H9 (cell line): ENCODE results near the gene PARG. TPM values are rescaled to one million over a fixed set of nuclear protein-coding genes. Genes with fewer than 3 reads are reported as not detected.
"Not testable (repeated sequence)": the region's sequence is repeated elsewhere in the genome, so short reads cannot be mapped to it uniquely, and the experiment has no call there.

Experiments used
- DNase-seq: peaks from one replicate; pipeline ENCODE4 v3.0.0-alpha.2; 2017
- H2AFZ ChIP-seq: one replicate; pipeline ENCODE4 v1.6.1; 2013; ENCODE audit warnings: mild to moderate bottlenecking, low read length, control low read depth, moderate library complexity
- H2AK5ac ChIP-seq: 2 replicates; pipeline ENCODE4 v1.6.1; 2013; ENCODE audit warnings: low read length, control low read depth, mixed read lengths; ENCODE audit not compliant: insufficient read length
- H2BK120ac ChIP-seq: one replicate; pipeline ENCODE4 v1.6.1; 2013; ENCODE audit warnings: low read depth, mild to moderate bottlenecking, low read length, control low read depth, inconsistent platforms; ENCODE audit not compliant: poor library complexity, severe bottlenecking
- H2BK12ac ChIP-seq: 2 replicates; pipeline ENCODE4 v1.6.1; 2013; ENCODE audit warnings: low read length, control low read depth, mixed read lengths, low read depth; ENCODE audit not compliant: insufficient read length
- H2BK15ac ChIP-seq: 2 replicates; pipeline ENCODE4 v1.6.1; 2013; ENCODE audit warnings: low read depth, low read length, control low read depth
- H2BK20ac ChIP-seq: one replicate; pipeline ENCODE4 v1.6.1; 2013; ENCODE audit warnings: low read depth, mild to moderate bottlenecking, low read length, control low read depth, inconsistent platforms; ENCODE audit not compliant: poor library complexity, severe bottlenecking
- H2BK5ac ChIP-seq: 2 replicates; pipeline ENCODE4 v1.6.1; 2013; ENCODE audit warnings: low read length, control low read depth, mixed read lengths; ENCODE audit not compliant: insufficient read length
- H3K14ac ChIP-seq: 2 replicates; pipeline ENCODE4 v1.6.1; 2013; ENCODE audit warnings: low read length, control low read depth; ENCODE audit not compliant: insufficient read depth
- H3K18ac ChIP-seq: 2 replicates; pipeline ENCODE4 v1.6.1; 2013; ENCODE audit warnings: low read depth, mild to moderate bottlenecking, mixed read lengths, low read length, control low read depth; ENCODE audit not compliant: insufficient read length
- H3K23ac ChIP-seq: 2 replicates; pipeline ENCODE4 v1.6.1; 2013; ENCODE audit warnings: low read length, control low read depth, mixed read lengths, low read depth; ENCODE audit not compliant: insufficient read length
- H3K23me2 ChIP-seq: 2 replicates; pipeline ENCODE4 v1.6.1; 2013; ENCODE audit warnings: low read depth, mild to moderate bottlenecking, mixed read lengths, low read length, control low read depth; ENCODE audit not compliant: insufficient read length, poor library complexity, severe bottlenecking
- H3K27ac ChIP-seq: 2 replicates; pipeline ENCODE4 v1.5.1; 2013; ENCODE audit warnings: low read length, control low read depth, mixed read lengths, low read depth; ENCODE audit not compliant: insufficient read length
- H3K27me3 ChIP-seq: 2 replicates; pipeline ENCODE4 v1.6.1; 2013; ENCODE audit warnings: low read length, control low read depth, inconsistent platforms; ENCODE audit not compliant: insufficient read depth
- H3K4ac ChIP-seq: 2 replicates; pipeline ENCODE4 v1.6.1; 2013; ENCODE audit warnings: low read depth, mild to moderate bottlenecking, control low read depth, inconsistent platforms, low read length, moderate library complexity
- H3K4me1 ChIP-seq: 2 replicates; pipeline ENCODE4 v1.6.1; 2013; ENCODE audit warnings: low read length, control low read depth, inconsistent platforms; ENCODE audit not compliant: insufficient read depth
- H3K4me2 ChIP-seq: 2 replicates; pipeline ENCODE4 v1.6.1; 2013; ENCODE audit warnings: low read length, control low read depth, mixed read lengths; ENCODE audit not compliant: insufficient read length, insufficient read depth
- H3K56ac ChIP-seq: 2 replicates; pipeline ENCODE4 v1.6.1; 2013; ENCODE audit warnings: low read depth, mild to moderate bottlenecking, mixed read lengths, low read length, control low read depth; ENCODE audit not compliant: insufficient read length
- H3K79me1 ChIP-seq: 2 replicates; pipeline ENCODE4 v1.6.1; 2013; ENCODE audit warnings: low read depth, mild to moderate bottlenecking, moderate library complexity, low read length, control low read depth, inconsistent platforms; ENCODE audit not compliant: insufficient read depth, poor library complexity, severe bottlenecking
- H3K79me2 ChIP-seq: 2 replicates; pipeline ENCODE4 v1.6.1; 2013; ENCODE audit warnings: low read length, control low read depth, inconsistent platforms; ENCODE audit not compliant: insufficient read depth
- H3K9ac ChIP-seq: 2 replicates; pipeline ENCODE4 v1.6.1; 2013; ENCODE audit warnings: low read length, control low read depth, mixed read lengths; ENCODE audit not compliant: insufficient read length; ENCODE audit errors: extremely low read depth
- H3K9me3 ChIP-seq: one replicate; pipeline ENCODE4 v1.6.1; 2013; ENCODE audit warnings: low read depth, low read length, inconsistent platforms; ENCODE audit not compliant: control insufficient read depth
- H3T11ph ChIP-seq: one replicate; pipeline ENCODE4 v1.6.1; 2013; ENCODE audit warnings: mild to moderate bottlenecking, low read length, control low read depth, inconsistent platforms
- H4K20me1 ChIP-seq: one replicate; pipeline ENCODE4 v1.6.1; 2013; ENCODE audit not compliant: control insufficient read depth, insufficient read length, insufficient read depth
- H4K5ac ChIP-seq: 2 replicates; pipeline ENCODE4 v1.6.1; 2013; ENCODE audit warnings: low read depth, mild to moderate bottlenecking, mixed read lengths, low read length, control low read depth; ENCODE audit not compliant: insufficient read length
- H4K8ac ChIP-seq: replicated peaks from 2 replicates; pipeline ENCODE4 v1.6.1; 2013; ENCODE audit warnings: low read length, control low read depth, mixed read lengths, low read depth; ENCODE audit not compliant: insufficient read length
- H4K91ac ChIP-seq: 2 replicates; pipeline ENCODE4 v1.6.1; 2013; ENCODE audit warnings: low read depth, mild to moderate bottlenecking, moderate library complexity, mixed read lengths, low read length, control low read depth; ENCODE audit not compliant: insufficient read length
- H3K27ac Mint-ChIP-seq, 3 experiments: 2 replicates in 2 of 3; 3 replicates in 1 of 3; pipeline ENCODE4 v1.8.0; 2020 to 2021; ENCODE audit warnings: mixed read lengths in 3 of 3, mild to moderate bottlenecking in 1 of 3, moderate library complexity in 1 of 3
- H3K27me3 Mint-ChIP-seq: 2 replicates; pipeline ENCODE4 v1.8.0; 2021; ENCODE audit warnings: low read depth, mild to moderate bottlenecking, moderate library complexity, mixed read lengths
- H3K36me3 Mint-ChIP-seq, 3 experiments: 2 replicates in 2 of 3; 3 replicates in 1 of 3; pipeline ENCODE4 v1.8.0; 2020 to 2021; ENCODE audit warnings: low read depth in 3 of 3, mixed read lengths in 3 of 3; ENCODE audit not compliant: insufficient read depth in 1 of 3
- H3K4me1 Mint-ChIP-seq, 2 experiments: 2 replicates each; pipeline ENCODE4 v1.8.0; 2020; ENCODE audit warnings: mixed read lengths in 2 of 2
- H3K4me3 Mint-ChIP-seq, 2 experiments: 2 replicates in 1 of 2; 3 replicates in 1 of 2; pipeline ENCODE4 v1.8.0; 2020 to 2021; ENCODE audit warnings: mild to moderate bottlenecking in 2 of 2, mixed read lengths in 2 of 2, moderate library complexity in 1 of 2
- H3K9me3 Mint-ChIP-seq, 2 experiments: 2 replicates in 1 of 2; 3 replicates in 1 of 2; pipeline ENCODE4 v1.8.0; 2020; ENCODE audit warnings: mild to moderate bottlenecking in 2 of 2, mixed read lengths in 2 of 2, moderate library complexity in 1 of 2
- WGBS: extraction: QIAGEN DNeasy Blood & Tissue Kit; methylation state at CpG from one replicate; pipeline ENCODE4 v1.1.7; 2013; ENCODE audit warnings: missing lambda C conversion rate, low lambda C conversion rate, mixed read lengths; ENCODE audit not compliant: insufficient read length; ENCODE audit errors: extremely low coverage; 5-methylcytosine and 5-hydroxymethylcytosine counted together
- total RNA-seq: library from RNA; stranded (reverse); gene quantifications from 2 replicates; pipeline ENCODE4 v1.2.1, GENCODE V29; 2021

The PARG gene
- total RNA-seq, 1 experiment from 2014 or later, result 48.3 TPM

- not testable (repeated sequence) for H2AK5ac ChIP-seq, H3K4me1 Mint-ChIP-seq, H3K79me1 ChIP-seq, H4K5ac ChIP-seq, H2BK12ac ChIP-seq, H3T11ph ChIP-seq, DNase-seq, H3K9me3 Mint-ChIP-seq, H2BK20ac ChIP-seq, H3K4me2 ChIP-seq, H3K27me3 Mint-ChIP-seq, H3K14ac ChIP-seq, H3K23ac ChIP-seq, H3K4ac ChIP-seq, H3K27ac Mint-ChIP-seq, H3K9ac ChIP-seq, H2BK15ac ChIP-seq, H4K20me1 ChIP-seq, H2BK120ac ChIP-seq, H3K27me3 ChIP-seq, H3K56ac ChIP-seq, H3K9me3 ChIP-seq, H2BK5ac ChIP-seq, H3K27ac ChIP-seq, H3K79me2 ChIP-seq, H3K18ac ChIP-seq, H3K4me1 ChIP-seq, H4K91ac ChIP-seq, H3K23me2 ChIP-seq, H4K8ac ChIP-seq, H3K4me3 Mint-ChIP-seq, H2AFZ ChIP-seq
- no CpG with 5 or more reads among the region's 2 CpGs for WGBS
- H3K36me3 Mint-ChIP-seq, result peaks cover 8 to 25% (median 19%) of the 10 kb centered on the region in 3 experiments; a peak in 5 of 7 replicates
Observed at GRCh38 chr10:49948142-49948541, 6.3 kb upstream of the PARG start.

GRCh38 chr10:49943607-49944006 lies 1.8 kb upstream of the PARG start:
- peaks cover 8 to 27% (median 12%) of the 10 kb centered on the region in 3 experiments; a peak in 6 of 7 replicates for H3K36me3 Mint-ChIP-seq
- no CpG with 5 or more reads among the region's 2 CpGs for WGBS
- H3K4me1 Mint-ChIP-seq, result peaks cover 7 to 22% of the 10 kb centered on the region in 2 experiments
- H3K79me1 ChIP-seq, H3K14ac ChIP-seq, H3K9me3 Mint-ChIP-seq, H3T11ph ChIP-seq, H3K18ac ChIP-seq, H3K9me3 ChIP-seq, H2AFZ ChIP-seq, H3K4me2 ChIP-seq, H4K5ac ChIP-seq, H2BK12ac ChIP-seq, H2BK120ac ChIP-seq, H3K23me2 ChIP-seq, H3K27ac ChIP-seq, H2BK15ac ChIP-seq, H3K4ac ChIP-seq, H4K20me1 ChIP-seq, H3K27me3 Mint-ChIP-seq, H2BK20ac ChIP-seq, H2AK5ac ChIP-seq, H3K27me3 ChIP-seq, H2BK5ac ChIP-seq, H3K9ac ChIP-seq, H4K8ac ChIP-seq, DNase-seq, H4K91ac ChIP-seq, H3K56ac ChIP-seq, H3K4me1 ChIP-seq, H3K23ac ChIP-seq: not testable (repeated sequence)
- H3K27ac Mint-ChIP-seq, result peak overlapping the region in 1 of 3 experiments; percentile 16; a peak in 3 of 7 replicates
- H3K79me2 ChIP-seq, result peaks cover 17% of the 10 kb centered on the region; the same call in 1 of the 2 replicates
- H3K4me3 Mint-ChIP-seq, result peak overlapping the region; percentile 10 to 24; a peak in 2 of 5 replicates
